ENCODE measurements around the gene TCHP.
"Not testable (repeated sequence)": the region's sequence is repeated elsewhere in the genome, so short reads cannot be mapped to it uniquely, and the experiment has no call there.

TCHP gene

GRCh38 chr12:109899783-109900751 is at the start of gene TCHP:
Gene TCHP, plus strand, starts transcription at chr12:109900274. Its CDS starts 2,753 bp downstream, at chr12:109903027.
- peak; percentile 75 to 79 for DNase-seq

GRCh38 chr12:109850518-109850917 is 49.6 kb upstream of the TCHP start:
- DNase-seq, result not testable (repeated sequence)

- DNase-seq, result no peak
These were observed 44.7 kb upstream of the TCHP start for GRCh38 chr12:109855377-109855776.

- DNase-seq, result no peak
These were observed 42.4 kb upstream of the TCHP start for GRCh38 chr12:109857715-109858114.

- no peak for DNase-seq
These were observed 41.3 kb upstream of the TCHP start for GRCh38 chr12:109858764-109859163.

- DNase-seq, result no peak
These were observed 39.1 kb upstream of the TCHP start for GRCh38 chr12:109860977-109861376.

GRCh38 chr12:109861689-109862314 is 38.3 kb upstream of the TCHP start:
- DNase-seq, result no peak

- DNase-seq, result not testable (repeated sequence)
These were observed 37.6 kb upstream of the TCHP start for GRCh38 chr12:109862491-109862890.

GRCh38 chr12:109863847-109864712 is 36.0 kb upstream of the TCHP start:
- no peak for DNase-seq

- no peak for DNase-seq
These were observed 35.2 kb upstream of the TCHP start for GRCh38 chr12:109864916-109865315.

GRCh38 chr12:109868182-109869051 is 31.7 kb upstream of the TCHP start:
- peak in 1 of 2 experiments; percentile 5 for DNase-seq

- DNase-seq, result no peak
These were observed 29.4 kb upstream of the TCHP start for GRCh38 chr12:109870648-109871047.

- DNase-seq, result no peak
These were observed 28.3 kb upstream of the TCHP start for GRCh38 chr12:109871668-109872314.

GRCh38 chr12:109873653-109874052 is 26.4 kb upstream of the TCHP start:
- DNase-seq, result no peak

- DNase-seq, result no peak
These were observed 24.4 kb upstream of the TCHP start for GRCh38 chr12:109875572-109876131.

GRCh38 chr12:109876406-109876805 is 23.7 kb upstream of the TCHP start:
- no peak for DNase-seq

- no peak for DNase-seq
These were observed 22.4 kb upstream of the TCHP start for GRCh38 chr12:109877504-109878246.

GRCh38 chr12:109878247-109878625 is 21.8 kb upstream of the TCHP start:
- DNase-seq, result no peak

- DNase-seq, result no peak
These were observed 21.3 kb upstream of the TCHP start for GRCh38 chr12:109878749-109879148.

- peak in 1 of 2 experiments; percentile 13 for DNase-seq
These were observed 20.6 kb upstream of the TCHP start for GRCh38 chr12:109879351-109880042.
